Choroid plexus epithelial cell (primary cell): Measurements from ENCODE around the gene CRELD1.
"Not testable (repeated sequence)": the region's sequence is repeated elsewhere in the genome, so short reads cannot be mapped to it uniquely, and the experiment has no call there.

Source experiments
- DNase-seq: peaks from one replicate; pipeline ENCODE4 v3.0.0-alpha.2; 2010; ENCODE audit warnings: low read depth
- H3K4me3 ChIP-seq: 2 replicates; pipeline ENCODE4 v1.5.1; 2011; ENCODE audit warnings: low read depth, mild to moderate bottlenecking, control low read depth, low read length, moderate library complexity
- CTCF ChIP-seq: conservative IDR thresholded peaks from 2 replicates; pipeline ENCODE4 v1.5.1; 2011; ENCODE audit warnings: low read depth, mild to moderate bottlenecking, control low read depth, inconsistent platforms, low read length, moderate library complexity

Gene CRELD1

DNA sequence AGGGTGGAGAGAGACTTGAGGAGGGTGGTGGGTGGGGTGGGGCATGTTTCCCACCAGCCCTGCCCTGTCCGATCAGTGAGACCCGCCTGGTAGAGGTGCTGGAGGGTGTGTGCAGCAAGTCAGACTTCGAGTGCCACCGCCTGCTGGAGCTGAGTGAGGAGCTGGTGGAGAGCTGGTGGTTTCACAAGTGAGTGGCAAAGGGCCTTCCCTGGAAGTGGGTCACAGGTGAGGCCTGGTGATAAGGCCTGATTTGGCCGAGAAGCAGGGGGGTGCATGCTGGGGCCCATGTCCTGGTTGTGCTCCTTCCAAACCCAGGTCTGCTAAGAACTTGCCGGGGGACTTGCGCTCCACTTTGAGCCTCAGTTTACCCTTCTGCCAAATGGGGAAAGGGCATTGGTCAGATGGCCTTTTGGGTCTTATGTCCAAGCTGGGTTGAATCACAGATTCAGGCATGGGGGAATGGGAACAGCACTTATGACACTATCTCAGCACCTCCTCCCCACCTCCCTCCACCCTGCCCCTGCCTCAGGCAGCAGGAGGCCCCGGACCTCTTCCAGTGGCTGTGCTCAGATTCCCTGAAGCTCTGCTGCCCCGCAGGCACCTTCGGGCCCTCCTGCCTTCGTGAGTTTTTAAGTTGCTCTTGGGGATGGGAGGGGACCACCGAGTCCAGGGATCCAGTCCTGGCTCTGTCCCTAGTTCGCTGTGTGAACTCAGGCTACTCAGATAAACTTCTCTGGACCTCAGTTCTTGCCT lies 4.0 kb downstream of the CRELD1 start:
- no peak for DNase-seq
- TF ChIP-seq CTCF: no peak

DNA sequence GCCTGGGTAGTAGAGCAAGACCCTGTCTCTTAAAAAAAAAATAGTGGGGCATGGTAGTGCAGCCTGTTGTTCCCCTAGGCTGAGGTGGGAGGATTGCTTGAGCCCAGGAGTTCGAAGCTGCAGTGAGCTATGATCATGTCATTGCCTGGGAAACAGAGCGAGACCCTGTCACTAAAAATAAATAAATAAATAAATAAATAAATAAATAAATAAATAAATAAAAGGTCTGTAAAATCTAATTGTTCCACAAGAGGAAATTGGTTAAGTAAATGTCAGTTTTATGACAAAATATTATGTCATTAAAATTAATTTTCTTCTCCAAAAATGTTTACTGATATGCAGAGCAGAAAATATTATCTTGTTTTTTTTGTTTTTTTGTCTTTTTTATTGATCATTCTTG lies 5.3 kb downstream of the CRELD1 start:
- TF ChIP-seq CTCF: no peak
- no peak overlapping the region for H3K4me3 ChIP-seq
- no peak for DNase-seq

More for the DNA sequence above, 4.0 kb downstream of the CRELD1 start:
- H3K4me3 ChIP-seq: no peak overlapping the region

DNA sequence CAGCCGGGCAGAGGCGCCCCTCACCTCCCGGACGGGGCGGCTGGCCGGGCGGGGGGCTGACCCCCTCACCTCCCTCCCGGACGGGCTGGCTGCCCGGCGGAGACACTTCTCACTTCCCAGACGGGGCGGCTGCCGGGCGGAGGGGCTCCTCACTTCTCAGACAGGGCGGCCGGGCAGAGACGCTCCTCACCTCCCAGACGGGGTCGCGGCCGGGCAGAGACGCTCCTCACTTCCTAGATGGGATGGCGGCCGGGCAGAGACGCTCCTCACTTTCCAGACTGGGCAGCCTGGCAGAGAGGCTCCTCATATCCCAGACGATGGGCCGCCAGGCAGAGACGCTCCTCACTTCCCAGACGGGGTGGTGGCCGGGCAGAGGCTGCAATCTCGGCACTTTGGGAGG lies 6.3 kb downstream of the CRELD1 start:
- not testable (repeated sequence) for DNase-seq, H3K4me3 ChIP-seq

GRCh38 chr3:9940746-9941145 lies 7.1 kb downstream of the CRELD1 start:
- no peak for DNase-seq
- H3K4me3 ChIP-seq: no peak overlapping the region
- TF ChIP-seq CTCF: no peak

GRCh38 chr3:9942164-9942563 lies 8.5 kb downstream of the CRELD1 start:
- no peak for DNase-seq
- no peak overlapping the region for H3K4me3 ChIP-seq
- TF ChIP-seq CTCF: no peak

GRCh38 chr3:9942934-9943690 lies 9.5 kb downstream of the CRELD1 start:
- TF ChIP-seq CTCF: no peak
- H3K4me3 ChIP-seq: no peak overlapping the region
- DNase-seq: no peak

DNA sequence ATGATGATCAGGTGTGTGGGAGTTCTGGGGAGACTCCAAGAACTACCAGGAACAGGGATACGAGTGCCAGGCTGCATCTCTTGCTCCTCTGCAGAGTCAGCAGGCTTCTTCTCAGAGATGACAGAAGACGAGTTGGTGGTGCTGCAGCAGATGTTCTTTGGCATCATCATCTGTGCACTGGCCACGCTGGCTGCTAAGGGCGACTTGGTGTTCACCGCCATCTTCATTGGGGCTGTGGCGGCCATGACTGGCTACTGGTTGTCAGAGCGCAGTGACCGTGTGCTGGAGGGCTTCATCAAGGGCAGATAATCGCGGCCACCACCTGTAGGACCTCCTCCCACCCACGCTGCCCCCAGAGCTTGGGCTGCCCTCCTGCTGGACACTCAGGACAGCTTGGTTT lies 10.6 kb downstream of the CRELD1 start:
- DNase-seq: no peak
- no peak overlapping the region for H3K4me3 ChIP-seq
- TF ChIP-seq CTCF: no peak
